PC-9 (cell line): Measurements from ENCODE around the gene RBM33. TPM values are rescaled to one million over a fixed set of nuclear protein-coding genes. Genes with fewer than 3 reads are reported as not detected.

Experiments
- BruUV-seq: library from RNA; stranded (reverse); fragments of 400-500 nt; replicated peaks from 2 replicates; lab custom pipeline; 2021; lab: Mats Ljungman, UMichigan
- CTCF ChIA-PET: fragments of 300-600 bp; sonication (Branson Sonifier 250); formaldehyde crosslinking; loops from one replicate; lab custom pipeline; 2022; ENCODE audit warnings: antibody characterized with exemption; lab: Charles Lee
- POLR2A ChIA-PET: fragments of 300-600 bp; sonication (Branson Sonifier 250); formaldehyde crosslinking; loops from one replicate; lab custom pipeline; 2022; ENCODE audit warnings: antibody characterized with exemption; ENCODE audit not compliant: unreplicated experiment; lab: Charles Lee
- DNase-seq, 2 experiments: peaks; one replicate each; pipeline versions ENCODE4 v3.0.0 to v3.0.0-alpha.2; 2015 to 2022; ENCODE audit warnings: mixed read lengths in 1 of 2
- H2AFZ ChIP-seq: fragments of 200-600 bp; sonication (generic); 2 replicates; pipeline ENCODE4 v1.8.1; 2017; ENCODE audit warnings: antibody characterized with exemption
- H3F3A ChIP-seq: fragments of 200-600 bp; sonication (generic); 2 replicates; pipeline ENCODE4 v1.8.1; 2017; ENCODE audit warnings: antibody characterized with exemption, mild to moderate bottlenecking, low read depth; ENCODE audit not compliant: insufficient read depth
- H3K27ac ChIP-seq: fragments of 200-600 bp; sonication (generic); 2 replicates; pipeline ENCODE4 v1.6.1; 2016; ENCODE audit warnings: mixed run types
- H3K27me3 ChIP-seq: fragments of 200-600 bp; sonication (generic); 2 replicates; pipeline ENCODE4 v1.6.1; 2016; ENCODE audit warnings: low read depth, mixed run types; ENCODE audit not compliant: insufficient read depth
- H3K36me3 ChIP-seq: fragments of 200-600 bp; sonication (generic); 2 replicates; pipeline ENCODE4 v1.6.1; 2016; ENCODE audit warnings: low read depth, mixed run types
- H3K4me1 ChIP-seq: fragments of 200-600 bp; sonication (generic); replicated peaks from 2 replicates; pipeline ENCODE4 v1.6.1; 2016; ENCODE audit warnings: mixed run types; ENCODE audit not compliant: insufficient read depth
- H3K4me2 ChIP-seq: fragments of 200-600 bp; sonication (generic); 2 replicates; pipeline ENCODE4 v1.6.1; 2017; ENCODE audit warnings: mixed run types
- H3K4me3 ChIP-seq: fragments of 200-600 bp; sonication (generic); 2 replicates; pipeline ENCODE4 v1.6.1; 2016; ENCODE audit warnings: mixed run types
- H3K79me2 ChIP-seq: fragments of 200-600 bp; sonication (generic); 2 replicates; pipeline ENCODE4 v1.6.1; 2017; ENCODE audit warnings: low read depth, mixed run types
- H3K9me2 ChIP-seq: fragments of 200-600 bp; sonication (generic); 2 replicates; pipeline ENCODE4 v1.8.1; 2017; ENCODE audit warnings: mild to moderate bottlenecking; ENCODE audit not compliant: insufficient read depth
- H3K9me3 ChIP-seq: fragments of 200-600 bp; sonication (generic); 2 replicates; pipeline ENCODE4 v1.8.1; 2016; ENCODE audit warnings: low read depth; ENCODE audit not compliant: insufficient read depth
- H4K20me1 ChIP-seq: fragments of 200-600 bp; sonication (generic); 2 replicates; pipeline ENCODE4 v1.8.1; 2017; ENCODE audit not compliant: insufficient read depth
- CTCF ChIP-seq: fragments of 200-600 bp; sonication (generic); conservative IDR thresholded peaks from 2 replicates; pipeline ENCODE4 v1.6.1; 2017; ENCODE audit warnings: mixed run types, antibody characterized with exemption, mild to moderate bottlenecking, moderate library complexity
- EZH2 ChIP-seq: fragments of 200-600 bp; sonication (generic); IDR thresholded peaks from 2 replicates; pipeline ENCODE4 v1.8.0; 2017; ENCODE audit warnings: antibody characterized with exemption, low read depth
- intact Hi-C: fragments of 100-400 bp; cut with micrococcal nuclease; formaldehyde crosslinking; loops from one replicate; pipeline ENCODE4 v1.10.0; 2022; ENCODE audit not compliant: unreplicated experiment
- total RNA-seq: library from RNA; stranded (reverse); gene quantifications from 2 replicates; pipeline ENCODE4 v1.2.3, GENCODE V29; 2021

The RBM33 gene
- total RNA-seq, 1 experiment from 2014 or later = 85.7 TPM

GRCh38 chr7:155733582-155734444 lies 89.4 kb downstream of the RBM33 start:
- no peaks in the 10 kb centered on the region for H3K27me3 ChIP-seq
- no peak overlapping the region for H3K4me2 ChIP-seq
- CTCF ChIA-PET = no interaction called here
- peaks cover 42% of the 10 kb centered on the region for H4K20me1 ChIP-seq
- 0 out of 2 replicates have a peak, but pooled peaks cover 7% of the 10 kb centered on the region for H3K79me2 ChIP-seq
- no peak for DNase-seq
- peaks cover 13% of the 10 kb centered on the region for H3K4me1 ChIP-seq
- no TSS peak for BruUV-seq
- peaks cover 13% of the 10 kb centered on the region; the same call in 1 of the 2 replicates for H3F3A ChIP-seq
- H2AFZ ChIP-seq = no peak overlapping the region
- TF ChIP-seq EZH2 (no peak), CTCF (no peak)
- POLR2A ChIA-PET = no interaction called here
- no peak overlapping the region for H3K4me3 ChIP-seq
- no peak overlapping the region for H3K27ac ChIP-seq
- peaks cover 22% of the 10 kb centered on the region for H3K36me3 ChIP-seq
- intact Hi-C loops = loop anchor here (10.0 kb wide), 1 partner anchor 349 kb away; no protein-coding TSS in a partner anchor
- no peaks in the 10 kb centered on the region for H3K9me2 ChIP-seq
- no peaks in the 10 kb centered on the region for H3K9me3 ChIP-seq

GRCh38 chr7:155734445-155734809 lies 90.0 kb downstream of the RBM33 start:
- ChIA-PET CTCF (no interaction called here), POLR2A (no interaction called here)
- intact Hi-C loops = loop anchor here (10.0 kb wide), 1 partner anchor 350 kb away; no protein-coding TSS in a partner anchor
- Histone ChIP-seq H4K20me1 (peaks cover 48% of the 10 kb centered on the region), H3K27me3 (no peaks in the 10 kb centered on the region), H2AFZ (no peak overlapping the region), H3K4me1 (peaks cover 13% of the 10 kb centered on the region), H3K9me3 (no peaks in the 10 kb centered on the region), H3K79me2 (0 out of 2 replicates have a peak, but pooled peaks cover 7% of the 10 kb centered on the region), H3F3A (peaks cover 13% of the 10 kb centered on the region; the same call in 1 of the 2 replicates), H3K36me3 (peaks cover 28% of the 10 kb centered on the region), H3K9me2 (no peaks in the 10 kb centered on the region), H3K27ac (no peak overlapping the region), H3K4me3 (no peak overlapping the region), H3K4me2 (no peak overlapping the region)
- TF ChIP-seq EZH2 (no peak), CTCF (no peak)
- BruUV-seq = no TSS peak
- DNase-seq = no peak

GRCh38 chr7:155735442-155736115 lies 91.1 kb downstream of the RBM33 start:
- Histone ChIP-seq H3K4me1 (peaks cover 12% of the 10 kb centered on the region), H3K9me3 (no peaks in the 10 kb centered on the region), H3K79me2 (0 out of 2 replicates have a peak, but pooled peaks cover 6% of the 10 kb centered on the region), H2AFZ (no peak overlapping the region), H3K4me2 (no peak overlapping the region), H3K27ac (no peak overlapping the region; the same call in 1 of the 2 replicates), H4K20me1 (peaks cover 50% of the 10 kb centered on the region), H3K36me3 (peaks cover 34% of the 10 kb centered on the region), H3K4me3 (no peak overlapping the region), H3F3A (peaks cover 13% of the 10 kb centered on the region; the same call in 1 of the 2 replicates), H3K27me3 (no peaks in the 10 kb centered on the region), H3K9me2 (no peaks in the 10 kb centered on the region)
- TF ChIP-seq CTCF (no peak), EZH2 (no peak)
- intact Hi-C loops = loop anchor here (10.0 kb wide), 1 partner anchor 351 kb away; no protein-coding TSS in a partner anchor
- POLR2A ChIA-PET = no interaction called here
- CTCF ChIA-PET = no interaction called here
- BruUV-seq = no TSS peak
- DNase-seq = no peak
